Stimulated activated CD4-positive, alpha-beta T cell treated with anti-CD3 and anti-CD28 coated beads, Interleukin-1b, Interleukin-23, amount 100 ng/mL, for 4 hours (primary cell): ENCODE data around the gene KIF12.
A peak's percentile ranks its signal among the peaks of the same experiment; 100 is the strongest.
"Not testable (repeated sequence)": the region's sequence is repeated elsewhere in the genome, so short reads cannot be mapped to it uniquely, and the experiment has no call there.

Source experiments
- DNase-seq, 2 donors: peaks; one replicate each; pipeline ENCODE4 v3.0.0-alpha.2; 2020; ENCODE audit warnings: low read depth in 2 of 2

Gene KIF12

DNA sequence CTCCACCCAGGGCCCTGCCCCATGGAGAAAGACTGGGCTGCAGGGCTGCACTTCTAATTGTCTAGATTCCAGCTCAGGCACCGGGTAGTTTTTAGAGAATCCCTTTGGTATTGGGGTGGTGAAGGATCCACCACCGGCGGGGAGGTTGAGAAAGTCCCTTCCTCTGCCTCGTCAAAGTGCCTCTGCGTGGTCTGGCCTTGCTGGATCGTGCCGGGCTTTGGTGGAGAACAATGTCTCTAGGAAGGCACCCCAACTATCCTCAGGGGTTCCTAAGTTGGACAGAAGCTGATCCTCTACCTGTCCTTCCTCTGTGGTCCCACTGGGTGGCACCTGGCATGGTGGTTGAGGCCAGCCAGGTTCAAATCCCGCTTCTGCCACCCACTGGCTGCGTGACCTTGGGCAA lies 13.7 kb downstream of the KIF12 start:
- no peak for DNase-seq

DNA sequence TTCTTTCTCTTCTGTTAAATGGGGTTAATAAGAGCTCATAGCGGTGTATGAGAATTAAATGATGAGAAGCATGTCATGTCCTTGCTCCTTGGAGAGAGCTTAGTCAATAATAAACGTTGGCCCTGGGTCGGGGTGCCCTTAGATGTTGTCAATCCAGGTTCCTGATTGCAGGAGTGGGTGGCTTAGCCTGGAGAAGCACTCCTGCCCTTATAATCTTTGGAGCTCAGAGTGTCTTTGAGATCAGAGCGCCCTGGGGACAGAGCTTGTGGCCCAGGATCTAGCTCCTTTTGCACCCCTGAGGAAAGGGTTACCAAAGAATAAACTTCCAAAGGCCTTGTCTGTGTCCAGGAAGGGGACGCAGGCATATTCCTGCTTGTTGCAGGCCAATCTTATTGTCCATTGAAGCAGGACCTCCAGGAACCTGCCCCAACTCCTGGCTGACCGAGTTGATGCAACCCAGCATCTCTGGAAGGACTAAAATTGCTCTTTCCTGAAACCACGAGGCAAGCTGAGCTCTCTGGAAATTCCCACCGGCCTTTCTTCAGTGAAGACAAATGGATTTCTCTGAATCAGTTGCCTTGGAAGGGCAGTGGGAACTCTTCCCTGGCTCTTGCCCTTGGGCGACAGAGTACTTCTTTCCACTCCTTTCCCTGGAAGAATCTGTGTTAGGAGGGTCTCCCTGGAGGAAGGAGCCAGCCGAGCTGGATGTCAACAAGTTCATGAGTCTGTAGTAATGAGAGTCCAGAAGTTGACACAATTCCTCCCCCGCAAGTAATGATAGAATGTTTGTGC lies 14.6 kb downstream of the KIF12 start:
- DNase-seq, result no peak

DNA sequence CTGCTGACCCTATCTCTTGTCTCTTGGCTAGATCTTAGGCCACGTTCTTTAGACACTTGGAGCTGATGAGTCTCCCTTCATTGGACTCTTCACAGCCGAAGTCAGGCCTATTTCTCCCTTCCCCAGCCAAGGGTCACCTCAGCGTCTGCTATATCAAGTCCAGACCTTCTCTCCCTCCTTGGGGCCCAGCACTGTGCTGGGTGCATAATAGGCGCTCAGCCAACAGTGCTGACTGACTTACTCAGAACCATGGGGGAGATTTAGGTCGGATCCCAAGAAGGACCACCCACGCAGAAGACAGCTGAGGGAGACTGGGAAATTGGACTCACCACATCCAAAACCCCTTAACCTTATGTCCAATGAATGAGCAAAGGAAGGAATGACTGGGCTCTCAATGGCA lies 15.4 kb downstream of the KIF12 start:
- DNase-seq, result no peak

DNA sequence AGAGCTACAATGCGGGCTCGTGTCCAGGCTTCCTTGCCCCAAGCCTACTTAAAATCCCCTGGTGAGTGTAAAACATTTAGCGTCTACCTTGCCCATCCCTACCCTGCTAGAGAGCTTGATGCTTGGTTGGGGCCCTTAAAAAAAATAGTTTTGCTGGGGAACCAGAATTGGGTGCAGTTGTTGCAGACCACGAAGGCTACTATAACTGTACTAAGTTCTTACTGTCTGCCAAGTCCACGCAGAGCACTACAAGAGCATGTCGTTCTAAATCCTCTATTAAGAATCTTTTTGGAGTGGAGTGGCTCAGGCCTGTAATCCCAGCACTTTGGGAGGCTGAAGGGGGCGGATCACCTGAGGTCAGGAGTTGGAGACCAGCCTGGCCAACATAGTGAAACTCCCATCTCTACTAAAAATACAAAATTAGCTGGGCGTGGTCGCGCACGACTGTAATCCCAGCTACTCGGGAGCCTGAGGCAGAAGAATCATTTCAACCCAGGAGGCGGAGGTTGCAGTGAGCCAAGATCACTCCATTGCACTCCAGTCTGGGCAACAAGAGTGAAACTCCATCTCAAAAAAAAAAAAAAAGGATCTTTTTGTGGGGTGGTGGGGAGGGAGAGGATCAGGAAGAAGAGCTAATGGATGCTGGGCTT lies 16.2 kb downstream of the KIF12 start:
- DNase-seq, result not testable (repeated sequence)

DNA sequence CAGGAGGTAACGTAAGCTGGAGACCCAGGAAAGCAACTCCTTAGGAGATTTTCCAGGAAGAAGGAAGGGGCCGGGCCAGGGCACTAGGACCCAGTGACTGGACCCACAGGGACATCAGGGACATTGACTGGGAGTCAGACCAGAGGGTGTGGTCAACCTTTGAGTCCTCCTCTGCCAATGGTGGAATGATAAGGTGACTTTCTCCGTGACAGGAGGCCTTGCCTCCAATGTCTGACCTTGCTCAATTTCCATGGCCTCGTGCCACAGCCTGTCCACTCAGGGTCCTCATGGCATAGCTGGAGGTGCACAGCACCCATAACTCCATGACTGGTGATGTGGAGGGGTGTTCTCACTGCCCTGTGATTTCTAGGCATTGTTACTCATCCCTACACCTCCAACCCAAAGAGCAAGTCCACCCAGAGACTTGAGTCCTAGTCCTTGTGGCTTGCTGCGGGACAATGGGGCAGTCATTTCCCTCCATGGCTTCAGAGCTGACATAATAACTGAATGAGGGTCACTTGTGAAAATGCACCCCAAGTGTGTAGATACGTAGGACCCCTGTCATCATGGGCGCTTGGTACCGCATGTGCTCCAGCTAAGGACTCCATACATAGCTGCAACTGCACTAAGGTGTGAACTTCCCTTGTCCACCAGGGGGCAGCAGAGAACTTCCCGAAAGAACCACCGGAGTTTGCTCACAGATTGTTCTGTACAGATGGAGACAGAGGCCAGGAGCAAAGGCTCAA lies 16.9 kb downstream of the KIF12 start:
- peak; percentile 68 to 82 for DNase-seq

DNA sequence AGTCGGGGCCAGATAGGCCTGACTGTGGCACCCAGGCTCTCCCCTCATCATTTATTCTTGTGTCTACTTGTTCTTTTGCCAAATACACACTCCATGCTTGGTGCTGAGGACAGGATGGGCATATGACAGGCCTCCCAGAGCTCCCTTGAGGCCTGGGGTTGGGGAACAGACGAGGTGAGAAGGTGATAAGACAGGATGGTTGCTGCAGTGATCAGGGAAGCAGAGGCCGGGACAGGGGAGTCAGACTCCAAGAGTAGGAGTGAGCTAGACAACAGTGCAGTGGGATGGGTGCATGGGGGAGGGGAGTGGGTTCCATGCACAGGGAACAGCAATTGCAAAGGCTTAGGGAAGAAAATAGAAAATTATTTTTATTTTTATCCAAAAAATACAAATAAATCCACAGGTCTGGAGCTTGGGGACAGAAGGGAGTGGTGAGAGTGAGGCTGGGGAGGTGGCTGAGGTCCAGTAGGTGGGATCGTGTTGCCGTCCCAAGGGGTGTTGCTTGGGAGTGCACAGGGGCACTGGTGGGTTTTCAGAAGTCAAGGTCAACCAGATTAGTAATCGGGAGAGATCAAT lies 17.6 kb downstream of the KIF12 start:
- no peak for DNase-seq

DNA sequence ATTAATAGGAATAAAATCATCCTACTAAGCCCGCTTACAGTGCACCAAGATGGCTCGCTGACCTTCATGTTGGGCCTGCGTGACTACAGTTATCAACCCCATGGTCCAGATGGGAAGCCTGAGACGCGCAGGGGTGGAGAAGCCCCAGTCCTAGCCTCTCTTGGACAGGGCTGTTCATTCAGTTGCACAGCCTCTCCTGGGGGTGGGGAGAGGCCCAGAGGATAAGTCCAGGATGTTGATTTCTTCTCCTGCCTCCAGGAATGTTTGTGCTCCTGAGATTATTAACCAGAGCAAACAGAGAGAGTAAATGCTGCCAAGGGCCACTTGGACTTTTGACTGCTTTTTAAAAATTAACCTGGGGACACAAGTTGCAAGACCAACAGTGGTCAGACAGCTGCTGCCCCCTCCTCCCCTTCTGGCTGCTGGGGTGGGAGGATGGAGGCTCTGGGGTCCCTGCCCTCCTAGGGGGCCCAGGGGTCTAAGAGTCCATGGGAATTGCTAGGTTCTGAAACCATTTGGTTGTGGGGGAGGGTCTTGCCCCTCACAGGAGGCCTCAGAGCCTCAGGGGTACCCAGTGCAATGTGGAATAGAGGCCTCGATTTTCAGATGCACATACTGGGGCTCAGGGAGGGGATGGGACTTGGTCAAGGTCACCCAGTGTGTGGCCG lies 18.2 kb downstream of the KIF12 start:
- no peak for DNase-seq

DNA sequence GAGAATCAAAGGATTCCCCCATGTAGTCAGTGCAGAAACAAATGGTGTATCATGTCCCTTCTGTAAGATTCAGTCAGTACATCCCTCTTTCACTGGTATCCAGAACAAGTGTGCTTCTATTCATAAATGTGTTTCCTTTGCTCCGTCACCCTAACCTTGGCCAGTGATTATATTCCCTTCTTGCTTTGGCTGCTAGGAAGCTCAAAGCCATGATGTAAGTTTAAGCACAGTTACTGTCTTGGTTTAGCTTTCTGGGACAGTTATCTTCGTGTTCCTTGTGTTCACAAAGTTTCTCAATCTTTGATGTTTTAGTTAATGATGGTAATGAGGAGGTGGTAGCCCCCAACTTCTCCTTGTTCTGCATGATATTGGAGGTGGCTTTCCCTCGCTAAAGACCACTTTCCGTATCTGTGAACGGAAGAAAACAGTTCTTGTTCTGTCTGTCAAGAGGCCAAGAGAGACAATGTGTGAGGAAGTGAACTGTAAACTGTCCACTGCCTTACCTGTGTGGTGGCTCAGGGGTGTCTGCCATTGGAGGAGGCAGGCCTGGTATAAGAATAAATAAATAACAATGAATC lies 18.8 kb downstream of the KIF12 start:
- DNase-seq, result no peak

DNA sequence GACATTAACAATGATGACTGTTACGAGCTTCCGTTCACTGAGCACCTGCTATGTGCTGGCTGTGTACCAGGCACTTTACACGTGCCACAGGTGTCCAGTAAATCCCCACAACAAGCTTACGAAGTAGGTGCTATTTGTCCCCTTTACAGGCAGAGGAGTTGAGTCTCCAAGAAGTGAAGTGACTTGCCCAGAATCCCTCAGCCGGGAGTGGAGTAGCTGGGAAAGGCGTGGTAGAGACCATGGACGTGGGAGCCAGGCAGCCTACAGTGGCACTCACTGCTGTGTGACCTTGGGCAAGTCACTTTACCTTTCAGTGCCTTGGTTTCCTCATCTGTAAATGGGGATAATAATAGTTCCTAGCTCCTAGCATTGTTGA lies 20.3 kb downstream of the KIF12 start:
- DNase-seq, result no peak

DNA sequence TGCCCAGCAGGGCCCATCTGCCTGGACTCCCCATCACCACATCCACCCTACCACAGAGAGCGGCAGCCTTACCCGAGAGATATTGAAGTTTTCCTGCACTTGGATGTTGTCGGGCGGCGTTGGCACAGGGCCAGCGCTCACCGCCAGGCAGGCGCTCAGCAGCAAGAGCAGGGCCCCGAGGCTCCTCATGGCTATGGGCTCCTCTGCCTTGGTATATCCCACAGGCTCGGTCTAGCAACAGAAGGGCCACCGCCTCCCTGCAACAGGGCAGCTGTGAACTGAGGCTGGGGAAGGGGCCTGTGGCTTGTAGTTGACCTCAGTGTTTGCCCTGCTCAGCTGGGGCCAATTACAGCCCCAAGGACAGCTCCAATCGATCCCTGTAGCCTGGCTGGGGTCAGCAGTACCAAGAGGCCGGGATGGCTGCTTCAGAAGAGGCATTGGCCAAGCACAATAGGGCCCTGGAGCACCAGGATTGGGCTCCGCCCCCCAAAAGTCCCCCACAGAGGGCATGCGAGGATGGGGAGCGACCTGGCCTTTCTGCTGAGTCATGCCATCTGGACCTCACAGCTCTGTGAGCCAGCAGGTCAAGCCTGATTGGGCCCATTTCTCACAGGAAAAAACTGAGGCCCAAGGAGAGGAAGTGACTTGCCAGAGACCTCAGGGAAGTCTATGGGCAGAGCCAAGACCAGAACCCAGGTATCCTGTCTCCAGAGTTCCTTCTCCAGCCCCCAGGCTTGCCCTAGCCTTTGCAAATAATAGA lies 20.9 kb downstream of the KIF12 start, which contains the start of gene AMBP:
Gene AMBP (minus strand): TSS at position 280 of the 760 bp plus-strand sequence. CDS start 91 bp downstream, at position 189.
- DNase-seq, result no peak

DNA sequence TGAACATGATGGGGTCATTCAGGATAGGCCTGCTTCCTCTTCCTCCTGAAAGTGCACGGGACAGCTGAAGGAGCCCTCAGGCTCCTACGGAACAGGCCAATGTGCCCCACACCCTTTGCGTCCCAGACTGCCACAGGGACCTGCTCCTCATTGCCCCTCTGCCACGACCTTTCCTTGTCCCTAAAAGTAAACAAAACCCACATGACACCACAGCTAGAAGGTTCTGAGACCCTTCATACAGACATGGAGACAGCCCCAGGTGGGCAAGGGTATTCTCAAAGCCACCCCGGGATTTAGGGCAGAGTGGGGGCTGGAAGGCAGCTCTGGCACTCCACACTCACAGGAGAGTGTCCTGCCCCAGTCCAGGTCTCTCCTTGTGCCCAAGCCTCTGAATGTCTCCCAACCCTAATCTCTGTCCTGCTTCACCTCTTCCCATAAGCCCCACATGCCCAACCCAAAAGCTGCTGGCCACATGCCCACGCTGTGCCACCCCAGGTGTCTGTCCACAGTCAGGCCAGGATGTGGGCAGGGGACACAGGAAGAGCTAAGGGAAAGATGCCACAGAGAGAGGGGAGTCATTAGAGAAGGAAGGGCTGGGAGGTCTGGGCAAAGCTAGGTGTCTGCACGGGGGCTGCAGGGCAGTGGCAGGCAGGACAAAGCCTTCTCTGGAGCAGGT lies 21.8 kb downstream of the KIF12 start:
- DNase-seq, result no peak

DNA sequence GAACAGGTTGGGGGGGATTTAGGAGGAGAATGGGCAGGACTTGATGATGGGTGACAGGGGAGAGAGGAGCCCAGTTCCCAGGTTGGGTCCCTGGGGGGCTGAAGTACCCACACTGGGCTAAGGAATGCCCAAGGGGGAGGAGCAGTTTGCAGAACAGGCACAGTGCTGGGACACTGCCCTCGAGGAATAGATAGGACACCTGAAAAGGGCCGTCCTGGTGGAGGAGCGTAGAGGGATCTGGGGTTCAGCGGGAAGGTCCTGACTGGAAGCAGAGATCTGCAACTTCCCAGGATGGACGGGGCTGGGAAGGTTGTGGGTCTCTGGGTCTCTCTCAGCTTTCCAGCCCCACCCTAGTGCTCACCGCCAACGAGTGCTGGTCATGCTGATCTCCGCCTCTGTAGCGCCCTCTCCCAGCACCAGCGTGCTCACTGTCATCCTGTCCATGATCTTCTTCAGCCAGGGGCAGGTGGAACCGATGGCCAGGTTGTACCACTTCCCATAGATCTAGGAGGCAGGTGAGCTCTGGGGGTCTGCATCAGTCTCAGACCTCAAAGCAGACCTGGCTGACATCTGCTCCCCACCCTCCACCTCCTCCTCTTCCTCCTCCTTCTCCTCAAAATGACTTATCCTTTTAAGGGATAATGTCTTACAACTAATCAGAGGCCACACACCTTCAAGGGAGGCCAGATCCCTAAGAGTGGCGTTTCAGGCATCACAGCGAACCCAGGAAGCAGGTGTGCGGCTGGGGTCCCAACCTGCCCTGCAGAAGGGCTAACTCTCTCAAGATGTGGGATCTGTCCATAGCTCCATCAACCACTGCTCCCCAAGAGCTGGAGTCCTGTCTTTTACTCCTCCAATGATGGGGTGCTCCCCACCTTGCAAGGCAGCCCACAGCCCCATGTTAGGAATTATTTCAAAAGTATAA lies 22.6 kb downstream of the KIF12 start:
- no peak for DNase-seq

DNA sequence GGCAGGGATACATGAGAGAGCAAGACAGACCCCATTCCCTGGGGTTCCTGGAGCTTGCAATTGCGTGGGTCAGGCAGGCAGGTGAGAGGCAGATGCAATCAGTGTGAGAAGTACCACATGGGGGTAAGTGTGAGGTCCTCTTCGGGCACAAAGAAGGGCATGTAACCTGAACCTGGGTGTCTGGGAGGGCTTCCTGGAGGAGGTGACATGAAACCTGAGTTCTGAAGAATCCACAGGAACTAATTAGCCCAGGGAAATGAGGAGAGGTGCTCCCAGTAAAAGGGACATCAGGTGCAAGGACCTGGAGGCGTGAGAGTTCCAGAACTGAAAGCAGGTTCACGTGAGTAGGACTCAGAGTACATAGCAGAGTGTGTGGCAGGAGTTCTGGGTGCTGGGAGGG lies 23.5 kb downstream of the KIF12 start:
- DNase-seq, result no peak

DNA sequence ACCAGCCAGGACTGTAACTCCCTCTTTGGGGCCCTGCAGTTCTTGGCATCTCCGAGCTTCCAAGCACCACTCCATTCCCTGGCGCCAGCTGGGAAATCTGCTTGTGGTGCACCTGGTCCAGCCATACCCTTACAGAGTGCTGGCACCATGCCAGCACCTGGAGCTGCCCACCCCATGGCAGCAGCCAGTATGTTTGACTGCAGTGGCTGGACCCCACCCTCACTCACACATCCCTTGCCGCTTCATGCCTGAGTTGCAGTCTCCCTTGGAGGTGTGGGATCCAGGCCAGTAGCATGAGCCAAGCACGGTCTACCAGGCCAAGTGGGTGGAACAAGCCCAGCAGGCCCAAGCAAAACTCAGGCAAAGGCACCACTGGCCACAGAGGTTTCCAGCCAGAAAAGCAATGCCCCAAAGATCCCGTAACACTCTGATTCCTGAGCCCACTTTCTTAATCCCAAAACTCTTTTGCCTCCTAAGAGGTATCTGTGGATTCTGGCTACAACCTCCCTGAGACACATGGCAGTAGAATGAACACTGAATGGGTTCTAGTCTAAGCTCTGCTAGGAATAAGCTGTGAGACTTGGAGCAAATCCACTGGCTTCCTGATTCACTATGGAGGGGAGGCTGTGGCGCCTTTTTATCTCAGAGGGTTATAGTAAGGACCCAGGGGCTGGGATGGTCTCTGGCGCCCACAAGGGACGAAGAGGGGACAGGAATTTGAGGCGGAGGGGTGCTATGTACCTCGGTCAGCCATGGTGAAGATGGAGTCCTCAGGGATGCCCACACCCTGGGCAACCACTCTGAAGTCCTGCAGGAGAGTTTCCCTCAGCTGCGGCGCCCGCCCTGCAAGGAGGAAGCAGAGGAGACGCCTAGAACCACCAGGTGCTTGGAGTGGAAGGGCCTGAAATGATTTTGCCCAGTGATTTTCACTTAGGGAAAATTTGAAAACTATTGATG lies 26.6 kb downstream of the KIF12 start:
- no peak for DNase-seq

DNA sequence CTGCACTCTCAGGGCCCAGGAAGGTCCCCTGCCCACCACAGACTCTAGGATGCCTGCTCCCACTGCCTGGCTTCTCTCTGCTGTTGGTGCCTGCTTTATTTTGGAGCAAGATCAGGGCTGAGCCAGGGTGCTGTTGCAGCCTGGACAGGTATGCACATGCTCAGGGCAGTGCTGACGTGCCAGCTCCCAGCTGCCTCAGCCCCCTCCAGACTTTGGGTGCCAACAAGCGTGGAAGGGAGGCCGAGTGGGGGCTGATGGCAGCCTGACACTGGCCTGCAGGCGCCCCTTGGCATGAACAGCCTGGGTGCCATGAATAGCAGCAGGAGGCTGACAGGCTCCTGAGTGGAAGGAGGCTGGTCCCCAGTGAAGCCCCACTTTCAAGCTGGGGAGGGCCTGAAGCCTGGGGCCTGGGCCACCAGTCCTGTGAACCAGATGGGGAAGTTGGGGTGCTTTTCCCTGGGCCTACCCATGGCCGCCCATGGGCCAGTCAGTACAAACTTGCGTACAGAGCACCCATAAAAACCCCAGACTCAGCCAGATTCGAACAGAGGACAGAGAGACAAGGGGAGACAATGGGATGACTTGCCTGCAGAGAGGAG lies 27.8 kb downstream of the KIF12 start:
- DNase-seq, result no peak

DNA sequence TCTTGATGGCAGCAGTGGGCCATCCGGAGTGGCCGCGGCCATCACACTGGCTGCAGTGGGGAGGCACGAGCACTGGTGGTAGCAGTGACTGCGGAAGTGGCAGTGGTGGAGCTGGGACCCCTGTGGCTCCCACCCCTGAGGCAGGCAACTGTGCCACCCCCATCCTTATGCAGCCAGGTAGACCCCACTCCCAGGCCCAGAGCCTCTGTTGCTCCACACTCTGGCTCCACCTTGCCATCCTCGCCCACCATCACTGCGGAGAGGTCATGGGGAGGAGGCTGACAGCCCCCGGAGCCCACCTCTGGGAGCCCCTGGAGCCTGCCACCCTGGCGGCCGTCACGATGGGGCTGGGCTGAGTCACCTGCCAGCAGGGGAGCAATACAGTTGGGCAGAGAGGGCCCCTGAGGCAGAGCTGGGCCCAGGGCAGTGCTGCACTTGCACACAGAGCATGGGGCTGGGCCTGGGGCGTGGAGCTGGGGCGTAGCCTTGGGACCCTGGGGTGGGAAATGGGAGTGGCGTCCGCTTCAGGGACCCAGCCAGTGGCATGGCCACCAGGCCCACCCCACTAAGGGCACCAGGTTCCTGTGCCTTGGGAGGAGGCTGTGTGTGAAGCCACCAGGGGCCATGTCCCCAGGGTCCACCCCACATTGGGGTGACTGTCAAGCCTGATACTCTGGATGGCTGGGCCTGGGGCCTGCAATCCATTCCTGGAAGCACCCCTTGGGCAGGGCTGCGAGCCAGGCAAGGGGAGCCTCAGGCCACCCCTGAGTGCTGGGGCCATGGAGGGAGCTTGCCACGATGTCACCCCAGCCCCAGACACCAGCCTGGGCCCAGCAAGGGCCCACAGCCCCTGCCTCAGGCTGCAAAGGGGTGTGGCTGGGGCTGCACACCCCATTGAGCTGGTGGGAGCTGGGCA lies 28.6 kb downstream of the KIF12 start:
- DNase-seq, result no peak
